ENCODE measurements around the gene TJP3.

The TJP3 gene

DNA sequence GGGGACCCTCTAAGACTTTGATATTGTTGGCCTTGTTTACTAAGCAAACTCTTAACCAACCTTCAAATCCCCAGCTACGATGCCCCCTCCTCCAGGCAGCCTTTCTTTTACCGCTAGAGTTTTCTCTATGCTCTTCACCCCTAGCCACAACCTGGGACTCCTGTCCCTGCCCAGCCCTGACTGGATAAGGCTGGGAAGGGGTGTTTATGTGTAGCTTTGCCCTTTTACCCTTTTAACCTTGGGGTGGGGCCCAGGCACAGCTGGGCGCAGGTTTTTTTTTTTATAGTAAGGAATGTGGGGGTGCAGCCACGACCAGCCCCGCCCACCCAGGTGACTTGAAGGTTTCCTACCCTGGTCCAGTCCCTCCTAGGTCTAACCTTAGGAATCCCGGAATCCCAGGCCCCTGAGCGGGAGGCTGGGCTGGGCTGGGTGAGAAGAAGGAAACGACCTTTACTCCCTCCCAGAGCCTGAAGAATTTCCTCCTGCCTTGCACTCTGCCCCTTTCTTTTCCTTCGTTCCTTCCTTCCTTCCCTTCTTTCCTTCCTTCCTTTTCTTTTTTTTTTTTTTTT, 12.2 kb downstream of the TJP3 start:
- Histone ChIP-seq H3K27me3 (ENCODE audit: control insufficient read depth, low read length) (peaks cover 15% of the 10 kb centered on the region), H3K4me1 (ENCODE audit: control insufficient read depth, low read length) (peaks cover 3% of the 10 kb centered on the region), H3K27ac (ENCODE audit: low read depth, low read length) (no peak overlapping the region), H3K4me2 (ENCODE audit: low read length) (no peak overlapping the region), H3K79me2 (ENCODE audit: control insufficient read depth, low read length) (no peaks in the 10 kb centered on the region), H3K9me2 (replicated peaks; ENCODE audit: control insufficient read depth, low read length) (no peaks in the 10 kb centered on the region), H3K9me3 (ENCODE audit: control insufficient read depth, insufficient read depth, low read length) (no peaks in the 10 kb centered on the region), H4K20me1 (ENCODE audit: control insufficient read depth, insufficient read depth, low read depth, low read length) (no peaks in the 10 kb centered on the region), H3F3A (ENCODE audit: control insufficient read depth, insufficient read depth) (no peaks in the 10 kb centered on the region), H3K36me3 (ENCODE audit: control insufficient read depth, low read length) (no peaks in the 10 kb centered on the region), H3K4me3 (ENCODE audit: low read length) (no peak overlapping the region)
- TF ChIP-seq EZH2phosphoT487 (IDR thresholded peaks at IDR 0.05; ENCODE audit: borderline replicate concordance, low read length) (no peak), CTCF (IDR thresholded peaks at IDR 0.05; ENCODE audit: low read depth, low read length, poor library complexity, severe bottlenecking) (no peak)

DNA sequence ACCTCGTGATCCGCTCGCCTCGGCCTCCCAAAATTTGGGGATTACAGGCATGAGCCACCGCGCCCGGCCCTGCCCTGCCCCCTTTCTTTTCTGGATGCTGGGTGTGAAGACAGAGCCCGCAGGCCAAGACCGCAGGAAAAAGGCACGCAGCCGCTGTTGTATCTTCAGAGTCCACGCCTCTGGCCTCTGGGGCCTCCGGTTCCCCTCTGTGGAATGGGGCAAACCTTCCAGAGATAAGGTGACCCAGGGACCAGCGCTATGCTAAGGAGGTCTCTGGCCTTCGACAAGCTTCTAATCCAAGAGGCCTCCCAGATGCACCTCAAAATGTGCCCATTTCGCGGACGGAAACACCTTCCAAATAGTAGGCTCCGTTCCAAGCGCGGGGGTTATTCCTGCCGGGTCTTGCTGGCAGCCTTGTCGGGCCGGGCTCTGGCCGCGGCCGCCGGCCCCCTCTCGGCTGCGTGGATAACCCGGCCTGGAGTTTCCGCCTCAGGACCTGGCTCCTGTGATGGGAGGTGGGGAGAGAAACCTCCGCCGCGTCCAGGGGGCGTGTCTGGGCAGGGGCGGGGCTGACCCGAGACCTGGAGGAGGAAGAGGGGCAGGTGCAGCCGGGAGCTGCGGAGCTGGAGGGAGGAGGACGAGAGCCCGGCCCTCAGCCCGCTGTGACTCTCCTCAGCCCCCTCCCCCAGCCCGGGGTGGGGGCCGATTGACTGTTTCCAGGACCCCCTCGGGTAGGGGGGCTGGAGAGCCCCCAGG, 13.1 kb downstream of the TJP3 start:
- no peaks in the 10 kb centered on the region for H3K36me3 ChIP-seq (ENCODE audit: control insufficient read depth, low read length)
- no peak overlapping the region for H3K27ac ChIP-seq (ENCODE audit: low read depth, low read length)
- no peaks in the 10 kb centered on the region for H3K9me3 ChIP-seq (ENCODE audit: control insufficient read depth, insufficient read depth, low read length)
- H3K4me1 ChIP-seq (ENCODE audit: control insufficient read depth, low read length): peaks cover 3% of the 10 kb centered on the region
- H3K9me2 ChIP-seq (replicated peaks; ENCODE audit: control insufficient read depth, low read length): no peaks in the 10 kb centered on the region
- TF ChIP-seq CTCF (IDR thresholded peaks at IDR 0.05; ENCODE audit: low read depth, low read length, poor library complexity, severe bottlenecking) (no peak), EZH2phosphoT487 (IDR thresholded peaks at IDR 0.05; ENCODE audit: borderline replicate concordance, low read length) (no peak)
- H3K27me3 ChIP-seq (ENCODE audit: control insufficient read depth, low read length): peaks cover 15% of the 10 kb centered on the region
- H3F3A ChIP-seq (ENCODE audit: control insufficient read depth, insufficient read depth): no peaks in the 10 kb centered on the region
- no peaks in the 10 kb centered on the region for H4K20me1 ChIP-seq (ENCODE audit: control insufficient read depth, insufficient read depth, low read depth, low read length)
- H3K4me3 ChIP-seq (ENCODE audit: low read length): peak overlapping the region; percentile 28; the same call in 1 of the 2 replicates
- H3K4me2 ChIP-seq (ENCODE audit: low read length): peak overlapping the region; percentile 40
- no peaks in the 10 kb centered on the region for H3K79me2 ChIP-seq (ENCODE audit: control insufficient read depth, low read length)

- H3K4me3 ChIP-seq (ENCODE audit: low read length): peak overlapping the region; percentile 28; the same call in 1 of the 2 replicates
- H3F3A ChIP-seq (ENCODE audit: control insufficient read depth, insufficient read depth): no peaks in the 10 kb centered on the region
- H3K36me3 ChIP-seq (ENCODE audit: control insufficient read depth, low read length): no peaks in the 10 kb centered on the region
- H3K4me1 ChIP-seq (ENCODE audit: control insufficient read depth, low read length): peaks cover 3% of the 10 kb centered on the region
- no peaks in the 10 kb centered on the region for H3K79me2 ChIP-seq (ENCODE audit: control insufficient read depth, low read length)
- H3K4me2 ChIP-seq (ENCODE audit: low read length): peak overlapping the region; percentile 40
- no peaks in the 10 kb centered on the region for H3K9me2 ChIP-seq (replicated peaks; ENCODE audit: control insufficient read depth, low read length)
- peaks cover 15% of the 10 kb centered on the region for H3K27me3 ChIP-seq (ENCODE audit: control insufficient read depth, low read length)
- no peak overlapping the region for H3K27ac ChIP-seq (ENCODE audit: low read depth, low read length)
- H3K9me3 ChIP-seq (ENCODE audit: control insufficient read depth, insufficient read depth, low read length): no peaks in the 10 kb centered on the region
- no peaks in the 10 kb centered on the region for H4K20me1 ChIP-seq (ENCODE audit: control insufficient read depth, insufficient read depth, low read depth, low read length)
- no peak for TF ChIP-seq CTCF (IDR thresholded peaks at IDR 0.05; ENCODE audit: low read depth, low read length, poor library complexity, severe bottlenecking)
- no peak for TF ChIP-seq EZH2phosphoT487 (IDR thresholded peaks at IDR 0.05; ENCODE audit: borderline replicate concordance, low read length)
Measured at GRCh38 chr19:3721887-3722442, 13.8 kb downstream of the TJP3 start.

Data from DOHH2 (cell line).